Nephron (organoid): ENCODE data around the gene RPL5.

Source experiments
- H3K27ac Mint-ChIP-seq, 3 experiments: 2 replicates each; pipeline ENCODE4 v1.8.0; 2020; ENCODE audit warnings: mixed read lengths in 3 of 3, mild to moderate bottlenecking in 2 of 3, moderate library complexity in 1 of 3
- H3K27me3 Mint-ChIP-seq: 2 replicates; pipeline ENCODE4 v1.8.0; 2021; ENCODE audit warnings: low read depth, mild to moderate bottlenecking, moderate library complexity, mixed read lengths
- H3K36me3 Mint-ChIP-seq: 2 replicates; pipeline ENCODE4 v1.8.0; 2020; ENCODE audit warnings: low read depth, mixed read lengths
- H3K4me1 Mint-ChIP-seq: 2 replicates; pipeline ENCODE4 v1.8.0; 2020; ENCODE audit warnings: mixed read lengths
- H3K4me3 Mint-ChIP-seq, 3 experiments: 2 replicates each; pipeline ENCODE4 v1.8.0; 2020; ENCODE audit warnings: mild to moderate bottlenecking in 3 of 3, mixed read lengths in 3 of 3, moderate library complexity in 2 of 3
- H3K9me3 Mint-ChIP-seq: 2 replicates; pipeline ENCODE4 v1.8.0; 2020; ENCODE audit warnings: mixed read lengths
- TF ChIP-seq, protein P1 (sequence below), 3 experiments: fragments of 200-600 bp; sonication (generic); IDR thresholded peaks; one replicate each; pipeline ENCODE4 v1.5.0; 2021; ENCODE audit warnings: antibody characterized with exemption in 3 of 3; ENCODE audit not compliant: unreplicated experiment in 3 of 3

RPL5 gene

DNA sequence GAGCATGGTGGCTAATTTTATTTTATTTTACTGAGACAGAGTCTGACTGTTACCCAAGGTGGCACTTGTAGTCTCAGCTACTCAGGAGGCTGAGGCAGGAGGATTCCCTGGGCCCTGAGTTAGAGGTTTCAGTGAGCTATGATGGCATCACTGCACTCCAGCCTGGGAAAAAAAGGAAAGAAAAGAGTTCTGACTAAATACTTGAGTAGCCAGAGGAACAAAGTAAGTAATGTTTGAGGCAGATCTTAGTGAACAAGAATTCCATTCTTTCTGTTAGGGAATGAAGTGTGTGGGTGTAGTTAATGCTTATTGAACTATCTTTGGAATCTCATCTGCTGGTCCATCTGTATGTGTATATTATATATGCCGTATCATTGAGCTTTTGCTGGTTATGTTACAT is 33.9 kb upstream of the RPL5 start:
- Mint-ChIP-seq H3K9me3 (no peaks in the 10 kb centered on the region), H3K4me1 (peaks cover 6% of the 10 kb centered on the region), H3K27me3 (no peaks in the 10 kb centered on the region), H3K27ac (no peak overlapping the region), H3K36me3 (no peaks in the 10 kb centered on the region), H3K4me3 (no peak overlapping the region)
- TF ChIP-seq, protein P1, sequence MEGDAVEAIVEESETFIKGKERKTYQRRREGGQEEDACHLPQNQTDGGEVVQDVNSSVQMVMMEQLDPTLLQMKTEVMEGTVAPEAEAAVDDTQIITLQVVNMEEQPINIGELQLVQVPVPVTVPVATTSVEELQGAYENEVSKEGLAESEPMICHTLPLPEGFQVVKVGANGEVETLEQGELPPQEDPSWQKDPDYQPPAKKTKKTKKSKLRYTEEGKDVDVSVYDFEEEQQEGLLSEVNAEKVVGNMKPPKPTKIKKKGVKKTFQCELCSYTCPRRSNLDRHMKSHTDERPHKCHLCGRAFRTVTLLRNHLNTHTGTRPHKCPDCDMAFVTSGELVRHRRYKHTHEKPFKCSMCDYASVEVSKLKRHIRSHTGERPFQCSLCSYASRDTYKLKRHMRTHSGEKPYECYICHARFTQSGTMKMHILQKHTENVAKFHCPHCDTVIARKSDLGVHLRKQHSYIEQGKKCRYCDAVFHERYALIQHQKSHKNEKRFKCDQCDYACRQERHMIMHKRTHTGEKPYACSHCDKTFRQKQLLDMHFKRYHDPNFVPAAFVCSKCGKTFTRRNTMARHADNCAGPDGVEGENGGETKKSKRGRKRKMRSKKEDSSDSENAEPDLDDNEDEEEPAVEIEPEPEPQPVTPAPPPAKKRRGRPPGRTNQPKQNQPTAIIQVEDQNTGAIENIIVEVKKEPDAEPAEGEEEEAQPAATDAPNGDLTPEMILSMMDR (IDR thresholded peaks at IDR 0.05; ENCODE audit: unreplicated experiment in 3 of 3) = no peak

DNA sequence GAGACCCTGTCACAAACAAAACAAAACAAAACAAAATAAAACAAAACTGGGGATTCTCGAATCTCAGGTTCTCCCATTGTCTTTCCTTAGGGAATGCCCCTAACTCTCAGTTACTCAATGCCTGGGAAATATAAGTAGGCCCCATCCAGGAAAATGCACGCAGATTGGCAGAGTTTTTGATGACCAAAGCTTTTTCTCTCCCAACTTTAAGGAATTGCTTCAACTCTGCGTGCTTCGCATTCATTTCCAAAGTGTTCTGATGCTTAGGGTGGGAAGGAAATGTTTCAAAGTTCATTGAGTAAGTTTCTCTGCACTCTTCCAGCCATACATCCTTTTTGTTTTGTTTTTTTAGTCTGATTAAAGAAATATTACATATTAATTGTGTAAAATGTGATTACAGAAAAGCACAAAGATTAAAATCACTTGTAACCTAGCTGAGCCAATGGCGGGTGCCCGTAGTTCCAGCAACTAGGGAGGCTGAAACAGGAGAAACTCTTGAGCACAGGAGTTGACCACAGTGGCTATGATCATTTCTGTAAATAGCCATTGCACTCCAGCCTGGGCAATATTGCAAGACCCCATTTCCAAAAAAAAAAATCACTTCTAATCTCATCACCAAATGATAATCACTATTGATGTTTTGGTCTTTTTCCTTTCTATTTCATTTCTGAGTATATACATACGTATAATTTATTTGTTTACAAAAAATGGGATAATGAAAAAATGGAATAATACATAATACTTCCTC is 28.5 kb upstream of the RPL5 start:
- TF ChIP-seq, protein P1 (IDR thresholded peaks at IDR 0.05; ENCODE audit: unreplicated experiment in 3 of 3) = no peak
- Mint-ChIP-seq H3K4me1 (no peaks in the 10 kb centered on the region), H3K27me3 (no peaks in the 10 kb centered on the region), H3K36me3 (no peaks in the 10 kb centered on the region), H3K4me3 (no peak overlapping the region), H3K27ac (no peak overlapping the region), H3K9me3 (peaks cover 2% of the 10 kb centered on the region)

GRCh38 chr1:92804721-92805201 is 27.1 kb upstream of the RPL5 start:
- H3K36me3 Mint-ChIP-seq = no peaks in the 10 kb centered on the region
- H3K27me3 Mint-ChIP-seq = no peaks in the 10 kb centered on the region
- no peaks in the 10 kb centered on the region for H3K4me1 Mint-ChIP-seq
- peaks cover 2% of the 10 kb centered on the region for H3K9me3 Mint-ChIP-seq
- peak overlapping the region in 2 of 3 experiments; percentile 53 to 95 for H3K27ac Mint-ChIP-seq
- TF ChIP-seq, protein P1 (IDR thresholded peaks at IDR 0.05; ENCODE audit: unreplicated experiment in 3 of 3) = no peak
- no peak overlapping the region for H3K4me3 Mint-ChIP-seq

- H3K4me1 Mint-ChIP-seq = no peaks in the 10 kb centered on the region
- no peak overlapping the region for H3K4me3 Mint-ChIP-seq
- H3K27me3 Mint-ChIP-seq = no peaks in the 10 kb centered on the region
- H3K9me3 Mint-ChIP-seq = peaks cover 2% of the 10 kb centered on the region
- no peaks in the 10 kb centered on the region for H3K36me3 Mint-ChIP-seq
- TF ChIP-seq, protein P1 (IDR thresholded peaks at IDR 0.05; ENCODE audit: unreplicated experiment in 3 of 3) = no peak
- H3K27ac Mint-ChIP-seq = peak overlapping the region in 1 of 3 experiments; percentile 53
Observed at GRCh38 chr1:92805216-92805615, 26.6 kb upstream of the RPL5 start.

GRCh38 chr1:92808381-92808780 is 23.5 kb upstream of the RPL5 start:
- Mint-ChIP-seq H3K9me3 (peaks cover 2% of the 10 kb centered on the region), H3K27ac (no peak overlapping the region), H3K4me3 (no peak overlapping the region), H3K36me3 (no peaks in the 10 kb centered on the region), H3K27me3 (no peaks in the 10 kb centered on the region), H3K4me1 (no peaks in the 10 kb centered on the region)
- TF ChIP-seq, protein P1 (IDR thresholded peaks at IDR 0.05; ENCODE audit: unreplicated experiment in 3 of 3) = no peak

GRCh38 chr1:92816732-92817131 is 15.1 kb upstream of the RPL5 start:
- no peak overlapping the region for H3K4me3 Mint-ChIP-seq
- H3K27ac Mint-ChIP-seq = peak overlapping the region in 1 of 3 experiments; percentile 40
- no peaks in the 10 kb centered on the region for H3K4me1 Mint-ChIP-seq
- no peaks in the 10 kb centered on the region for H3K36me3 Mint-ChIP-seq
- TF ChIP-seq, protein P1 (IDR thresholded peaks at IDR 0.05; ENCODE audit: unreplicated experiment in 3 of 3) = no peak
- no peaks in the 10 kb centered on the region for H3K9me3 Mint-ChIP-seq
- H3K27me3 Mint-ChIP-seq = no peaks in the 10 kb centered on the region
